ENCODE measurements around the gene ANKRD34B. TPM values are rescaled to one million over a fixed set of nuclear protein-coding genes. Genes with fewer than 3 reads are reported as not detected.

The ANKRD34B gene
- polyA plus RNA-seq, 2 of the 4 experiments (the other 2 are of a cell fraction) = 0.01 TPM

GRCh38 chr5:80541392-80541791 is 28.7 kb downstream of the ANKRD34B start:
- Histone ChIP-seq H3K4me2 (no peak overlapping the region), H3K27ac (no peak overlapping the region), H3K4me1 (0 out of 3 replicates have a peak, but pooled peaks cover 3% of the 10 kb centered on the region), H3K4me3 (no peak overlapping the region), H3K9me3 (no peaks in the 10 kb centered on the region)
- DNase-seq (ENCODE audit: low read depth in 1 of 2, low spot score in 1 of 2) (no peak), FAIRE-seq (no peak), ATAC-seq (no peak)
- TF ChIP-seq NFE2L2 (conservative IDR thresholded peaks at IDR 0.05; ENCODE audit: low read length) (peak; percentile 46), MAFK (IDR thresholded peaks at IDR 0.05; ENCODE audit: partially characterized antibody) (peak; percentile 52), FOSL2 (IDR thresholded peaks at IDR 0.05) (no peak), FOSL2 (CRISPR knock-in tag; IDR thresholded peaks at IDR 0.05) (peak; percentile 26; the same call in 1 of the 2 replicates), ZSCAN20 (CRISPR knock-in tag; IDR thresholded peaks at IDR 0.05) (no peak)
- CTCF ChIA-PET = no interaction called here
- WGBS (ENCODE audit: missing lambda C conversion rate) = 48% methylated on average over 3 of the region's 3 CpGs
- POLR2A ChIA-PET = no interaction called here

DNA sequence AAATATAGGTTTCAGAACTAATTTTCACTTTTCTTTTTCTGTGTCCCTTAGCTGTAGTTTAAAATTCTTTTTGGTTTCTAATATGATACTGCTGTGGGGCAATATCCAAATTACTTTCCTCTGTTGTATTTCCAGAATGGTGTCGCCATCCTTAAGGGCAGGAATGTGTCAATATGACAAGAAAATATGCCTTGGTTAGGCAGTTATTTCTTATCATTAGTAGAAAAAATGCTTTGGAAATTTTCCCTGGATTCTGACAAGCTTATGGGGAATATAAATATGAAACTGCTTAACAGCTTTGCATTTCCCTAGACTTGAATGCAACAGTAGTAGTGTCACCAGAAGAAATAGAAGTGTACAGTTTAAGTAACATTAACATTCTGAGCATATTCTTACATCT is 29.4 kb downstream of the ANKRD34B start:
- no peak for TF ChIP-seq FOSL2 (IDR thresholded peaks at IDR 0.05)
- TF ChIP-seq FOSL2 (CRISPR knock-in tag; IDR thresholded peaks at IDR 0.05) = no peak
- POLR2A ChIA-PET = no interaction called here
- CTCF ChIA-PET = interaction anchor here (0.6 kb wide), 1 partner anchor 75 kb away, joined by 3 read pairs; no protein-coding TSS in a partner anchor
- Histone ChIP-seq H3K27ac (no peak overlapping the region), H3K9me3 (no peaks in the 10 kb centered on the region), H3K4me2 (no peak overlapping the region), H3K4me1 (0 out of 3 replicates have a peak, but pooled peaks cover 3% of the 10 kb centered on the region), H3K4me3 (no peak overlapping the region)
- ATAC-seq = no peak
- peak; percentile 56 for FAIRE-seq
- WGBS (ENCODE audit: missing lambda C conversion rate) = 85% methylated on average over 1 of the region's 1 CpG
- DNase-seq (ENCODE audit: low read depth in 1 of 2, low spot score in 1 of 2) = no peak

DNA sequence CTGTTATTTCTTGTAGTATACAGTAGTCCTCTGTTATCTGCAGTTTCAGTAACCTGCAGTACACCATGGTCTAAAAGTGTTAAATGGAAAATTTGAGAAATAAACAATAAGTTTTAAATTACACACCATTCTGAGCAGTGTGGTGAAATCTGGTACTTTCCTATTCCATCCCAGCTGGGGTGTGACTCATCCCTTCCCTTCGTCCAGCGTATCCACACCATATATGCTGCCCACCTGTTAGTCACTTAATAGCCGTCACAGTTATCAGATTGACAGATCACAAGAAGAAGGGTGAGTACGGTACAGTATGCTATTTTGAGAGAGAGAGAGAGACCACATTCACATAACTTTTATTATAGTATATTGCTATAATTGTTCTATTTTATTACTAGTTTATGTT is 53.3 kb downstream of the ANKRD34B start:
- Histone ChIP-seq H3K4me1 (0 out of 3 replicates have a peak, but pooled peaks cover 3% of the 10 kb centered on the region), H3K27ac (no peak overlapping the region), H3K4me3 (no peak overlapping the region), H3K4me2 (0 out of 3 replicates have a peak overlapping the region, but pooled peaks have one; percentile 3), H3K9me3 (no peaks in the 10 kb centered on the region)
- 10% methylated on average over 4 of the region's 4 CpGs for WGBS (ENCODE audit: missing lambda C conversion rate)
- TF ChIP-seq CBX8 (IDR thresholded peaks at IDR 0.05) (no peak), HEYL (CRISPR knock-in tag; IDR thresholded peaks at IDR 0.05) (no peak), E2F6 (IDR thresholded peaks at IDR 0.05; ENCODE audit: borderline replicate concordance, low read depth) (no peak), EP300 (IDR thresholded peaks at IDR 0.05) (no peak), CEBPB (IDR thresholded peaks at IDR 0.05) (peak in 1 of 2 experiments; percentile 22; a peak in 1 of 4 replicates), MAZ (IDR thresholded peaks at IDR 0.05; ENCODE audit: borderline replicate concordance, low read depth, low read length) (no peak), FOSL2 (IDR thresholded peaks at IDR 0.05) (no peak; the same call in 1 of the 2 replicates), FOSL2 (CRISPR knock-in tag; IDR thresholded peaks at IDR 0.05) (peak; percentile 77), MAFK (IDR thresholded peaks at IDR 0.05; ENCODE audit: partially characterized antibody) (no peak), CHD4 (IDR thresholded peaks at IDR 0.05; ENCODE audit: borderline replicate concordance) (no peak), SREBF2 (IDR thresholded peaks at IDR 0.05) (no peak), JUNB (IDR thresholded peaks at IDR 0.05) (no peak), HMGXB4 (CRISPR knock-in tag; IDR thresholded peaks at IDR 0.05; ENCODE audit: borderline replicate concordance) (no peak), POLR2A (IDR thresholded peaks at IDR 0.05; ENCODE audit: low read length) (no peak), ESRRA (IDR thresholded peaks at IDR 0.05; ENCODE audit: borderline replicate concordance, low read length) (no peak), NFE2L2 (conservative IDR thresholded peaks at IDR 0.05; ENCODE audit: low read length) (no peak)
- TF ChIP-seq, protein P1, sequence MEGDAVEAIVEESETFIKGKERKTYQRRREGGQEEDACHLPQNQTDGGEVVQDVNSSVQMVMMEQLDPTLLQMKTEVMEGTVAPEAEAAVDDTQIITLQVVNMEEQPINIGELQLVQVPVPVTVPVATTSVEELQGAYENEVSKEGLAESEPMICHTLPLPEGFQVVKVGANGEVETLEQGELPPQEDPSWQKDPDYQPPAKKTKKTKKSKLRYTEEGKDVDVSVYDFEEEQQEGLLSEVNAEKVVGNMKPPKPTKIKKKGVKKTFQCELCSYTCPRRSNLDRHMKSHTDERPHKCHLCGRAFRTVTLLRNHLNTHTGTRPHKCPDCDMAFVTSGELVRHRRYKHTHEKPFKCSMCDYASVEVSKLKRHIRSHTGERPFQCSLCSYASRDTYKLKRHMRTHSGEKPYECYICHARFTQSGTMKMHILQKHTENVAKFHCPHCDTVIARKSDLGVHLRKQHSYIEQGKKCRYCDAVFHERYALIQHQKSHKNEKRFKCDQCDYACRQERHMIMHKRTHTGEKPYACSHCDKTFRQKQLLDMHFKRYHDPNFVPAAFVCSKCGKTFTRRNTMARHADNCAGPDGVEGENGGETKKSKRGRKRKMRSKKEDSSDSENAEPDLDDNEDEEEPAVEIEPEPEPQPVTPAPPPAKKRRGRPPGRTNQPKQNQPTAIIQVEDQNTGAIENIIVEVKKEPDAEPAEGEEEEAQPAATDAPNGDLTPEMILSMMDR (IDR thresholded peaks at IDR 0.05) = no peak
- DNase-seq (ENCODE audit: low read depth in 1 of 2, low spot score in 1 of 2) (peak; percentile 20 to 42), ATAC-seq (peak; percentile 87 to 94), FAIRE-seq (no peak)
- ChIA-PET CTCF (no interaction called here), POLR2A (no interaction called here)
